Activated CD8-positive, alpha-beta memory T cell treated with anti-CD3 and anti-CD28 coated beads, Interleukin-2, amount 50 U/mL, for 24 hours (primary cell): ENCODE results near the gene GBA2.

ENCODE experiments used
- DNase-seq: peaks from one replicate; pipeline ENCODE4 v3.0.0-alpha.2; 2020; ENCODE audit errors: extremely low read depth

The GBA2 gene

DNA sequence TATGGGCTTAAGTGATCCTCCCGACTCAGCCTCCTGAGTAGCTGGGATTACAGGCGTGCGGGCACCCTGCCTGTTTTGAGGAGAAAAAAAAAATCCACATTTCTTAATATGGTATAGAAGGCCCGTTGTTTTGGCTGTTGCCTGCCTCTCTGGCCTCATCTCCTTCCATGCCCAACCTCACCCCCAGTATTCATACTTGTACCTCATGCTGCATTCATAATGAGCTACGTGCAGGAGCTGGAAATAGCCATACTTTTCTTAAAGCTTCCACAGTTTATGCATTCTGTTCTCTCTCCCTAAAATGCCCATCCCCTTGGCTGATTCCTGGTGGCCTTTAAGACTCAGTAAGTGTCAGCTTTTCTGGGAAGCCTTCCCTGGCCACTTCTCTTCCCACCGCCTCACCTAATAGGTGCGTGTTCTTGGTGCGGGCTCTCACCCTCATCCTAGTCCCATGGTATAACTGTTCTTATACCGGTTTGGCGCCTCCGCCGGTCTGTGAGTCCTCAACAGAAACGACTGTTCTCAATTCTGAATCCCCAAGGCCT, 57.2 kb downstream of the GBA2 start:
- no peak for DNase-seq

GRCh38 chr9:35691334-35691650, 57.7 kb downstream of the GBA2 start:
- DNase-seq, result no peak

DNA sequence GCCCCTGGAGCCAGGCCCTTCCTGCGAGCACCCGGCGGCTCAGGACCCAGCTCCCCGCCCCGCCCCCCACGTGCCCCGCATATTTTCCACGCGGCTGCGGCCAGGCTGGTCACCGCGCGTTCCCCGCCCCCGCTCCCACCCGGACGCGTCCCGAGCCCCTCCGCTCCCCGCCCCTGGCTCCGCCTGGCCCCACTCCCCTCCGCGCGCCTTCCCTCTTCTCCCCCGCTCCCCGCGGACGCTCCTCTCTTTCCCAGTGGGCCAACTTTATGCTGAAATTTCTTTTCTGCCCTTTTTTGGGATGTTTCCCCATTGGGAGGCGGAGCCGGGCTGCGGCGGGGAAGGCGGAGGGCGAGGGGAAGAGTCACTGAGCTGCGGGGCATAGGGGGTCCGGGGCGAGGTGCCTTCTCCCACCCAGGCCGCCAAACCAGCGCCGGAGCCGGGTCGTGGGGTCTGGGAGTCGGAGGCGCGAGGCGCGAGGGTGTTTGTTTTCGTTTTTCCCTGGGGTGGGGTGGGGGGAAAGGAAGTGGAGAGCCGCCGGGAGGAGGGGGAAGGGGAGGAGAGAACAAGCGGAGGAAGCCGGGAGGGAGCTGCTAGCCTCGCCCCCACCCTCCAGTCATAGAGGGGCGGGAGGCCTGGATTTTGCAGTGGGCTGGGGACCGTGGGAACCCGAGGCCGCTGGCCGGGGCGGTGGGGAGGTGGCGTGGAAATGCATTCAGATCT, 58.3 kb downstream of the GBA2 start:
- no peak for DNase-seq

DNA sequence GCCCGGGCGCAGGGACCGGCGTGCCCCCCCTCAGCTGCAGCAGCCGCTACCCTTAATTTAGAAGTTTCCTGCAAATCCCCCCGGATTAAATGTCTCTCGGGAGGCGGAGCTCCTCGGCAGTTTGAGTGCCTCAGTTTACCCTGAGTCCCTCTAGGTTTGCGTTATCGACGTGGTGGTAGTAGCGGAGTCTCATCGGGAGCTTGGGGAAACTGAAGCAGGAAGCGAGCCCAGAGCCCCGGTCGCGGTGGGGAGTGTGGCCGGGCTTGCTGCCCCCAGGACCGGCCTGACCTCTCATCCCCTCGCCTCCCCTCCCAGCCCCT, 58.8 kb downstream of the GBA2 start:
- no peak for DNase-seq

- no peak for DNase-seq
Measured at GRCh38 chr9:35689542-35690293, 59.3 kb downstream of the GBA2 start, which contains the start of gene TPM2. Gene TPM2, minus strand, starts transcription at chr9:35689925. Its CDS starts 108 bp downstream, at chr9:35689817.

- DNase-seq, result no peak
Measured at GRCh38 chr9:35688558-35689541, 60.2 kb downstream of the GBA2 start.

GRCh38 chr9:35687972-35688557, 61.0 kb downstream of the GBA2 start:
- DNase-seq, result no peak

DNA sequence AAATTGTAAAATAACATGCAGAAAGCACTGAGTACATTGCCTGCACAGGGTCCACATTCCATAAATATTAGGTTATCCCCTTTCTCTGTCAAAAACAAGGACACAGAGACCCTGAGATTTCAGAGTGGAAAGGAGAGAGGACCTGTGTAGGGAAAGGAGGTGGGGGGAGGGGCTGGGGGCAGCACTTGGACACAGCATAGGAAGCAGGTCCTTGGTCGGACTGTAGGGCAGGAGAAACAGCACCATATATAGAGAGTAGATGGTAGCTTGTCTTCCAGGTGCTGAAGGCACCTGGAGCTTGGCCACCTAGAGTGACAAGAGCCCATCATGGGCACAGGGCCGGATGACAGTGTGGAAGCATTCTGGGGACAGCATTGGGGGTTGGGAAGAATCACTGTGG, 61.7 kb downstream of the GBA2 start:
- no peak for DNase-seq
